Stimulated activated CD4-positive, alpha-beta T cell treated with anti-CD3 and anti-CD28 coated beads, Interleukin-4, amount 100 ng/mL, for 48 hours (primary cell): ENCODE results near the gene FLII.
"Not testable (repeated sequence)": the region's sequence is repeated elsewhere in the genome, so short reads cannot be mapped to it uniquely, and the experiment has no call there.

Experiments used
- DNase-seq, 2 donors: peaks; one replicate each; pipeline ENCODE4 v3.0.0-alpha.2; 2020; ENCODE audit warnings: low read depth in 2 of 2

The FLII gene

DNA sequence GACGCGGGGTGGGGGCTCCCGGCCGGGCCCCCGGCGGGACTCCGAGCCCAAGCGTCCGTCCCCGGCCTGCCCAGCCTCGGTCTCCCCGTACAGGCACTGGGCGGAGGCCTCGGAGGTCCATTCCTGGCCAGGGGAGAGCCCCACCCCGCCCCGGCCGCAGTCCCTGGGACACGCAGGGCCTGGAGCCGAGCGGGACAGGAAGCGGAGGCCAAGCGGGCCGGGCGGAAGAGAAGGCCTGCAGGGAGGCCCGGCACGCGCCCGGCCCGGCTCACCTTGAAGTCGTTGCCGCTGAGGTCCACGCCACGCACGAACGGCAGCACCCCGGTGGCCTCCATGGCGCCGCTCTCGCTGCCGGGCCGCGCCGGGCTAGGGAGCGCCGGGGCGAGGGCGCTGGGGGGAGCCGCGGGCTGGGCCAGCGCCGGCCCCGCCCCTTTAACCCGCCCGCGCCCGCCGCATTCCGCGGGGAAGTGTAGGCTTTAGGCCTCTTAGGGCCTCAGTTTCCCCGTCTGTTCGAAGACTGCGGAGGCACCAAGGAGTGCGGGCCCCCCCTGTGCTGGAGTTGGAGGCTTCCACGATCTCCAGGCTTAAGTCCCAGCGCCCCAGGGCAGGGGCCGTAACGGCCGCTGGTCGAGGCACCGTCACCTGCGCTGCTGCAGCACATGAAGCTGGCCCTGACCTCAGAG, at the start of gene FLII:
Gene FLII, minus strand, starts transcription at position 383 of the 683 bp plus-strand sequence. Its CDS starts 48 bp downstream, at position 335.
- DNase-seq: peak; percentile 41

DNA sequence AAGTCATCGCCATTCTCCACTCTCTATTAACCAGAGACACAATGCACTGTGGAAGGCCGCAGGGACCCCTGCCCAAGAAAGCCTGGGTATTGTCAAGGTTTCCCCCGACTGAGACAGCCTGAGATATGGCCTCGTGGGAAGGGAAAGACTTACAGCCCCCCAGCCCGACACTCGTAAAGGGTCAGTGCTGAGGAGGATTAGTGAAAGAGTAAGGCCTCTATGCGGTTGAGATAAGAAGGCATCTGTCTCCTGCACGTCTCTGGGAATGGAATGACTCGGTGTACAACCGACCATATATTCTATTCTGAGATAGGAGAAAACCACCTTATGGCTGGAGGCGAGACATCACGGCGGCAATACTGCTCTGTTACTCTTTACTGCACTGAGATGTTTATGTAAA, 44.7 kb upstream of the FLII start:
- not testable (repeated sequence) for DNase-seq

DNA sequence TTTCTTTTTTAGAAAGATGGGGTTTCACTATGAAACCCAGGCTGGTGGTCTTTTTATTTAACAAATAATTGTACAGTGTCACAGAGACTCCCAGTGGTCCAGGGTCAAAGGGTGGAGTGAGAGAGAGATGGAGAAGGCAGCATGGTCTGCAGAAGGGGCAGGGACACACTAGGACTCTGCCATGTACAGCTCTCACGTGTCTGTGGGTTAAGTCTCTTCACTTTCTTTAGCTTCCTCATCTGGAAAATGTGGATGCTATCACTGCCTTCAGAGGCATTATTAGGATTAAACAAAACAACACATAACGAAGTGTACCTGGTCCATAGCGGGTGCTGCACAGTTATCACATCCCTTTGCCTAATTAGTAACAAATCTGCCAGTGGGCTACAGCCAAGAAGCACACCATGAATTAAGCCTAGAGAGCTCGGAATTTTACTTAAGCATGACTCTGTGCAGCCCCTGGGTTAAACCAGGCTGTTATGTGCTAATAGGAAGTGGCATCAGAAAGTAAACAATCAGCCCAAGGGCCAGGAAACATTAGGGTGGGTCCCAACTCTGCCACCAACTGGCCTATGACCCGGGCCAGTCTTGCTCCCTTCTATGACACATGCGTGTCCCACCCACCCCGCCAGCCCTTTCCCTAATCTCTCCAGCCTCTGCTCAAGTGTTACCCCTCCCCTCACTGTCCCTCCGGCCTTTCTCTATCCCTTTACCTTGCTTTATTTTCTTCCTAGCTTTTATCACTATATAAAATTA, 42.4 kb upstream of the FLII start:
- DNase-seq: no peak

DNA sequence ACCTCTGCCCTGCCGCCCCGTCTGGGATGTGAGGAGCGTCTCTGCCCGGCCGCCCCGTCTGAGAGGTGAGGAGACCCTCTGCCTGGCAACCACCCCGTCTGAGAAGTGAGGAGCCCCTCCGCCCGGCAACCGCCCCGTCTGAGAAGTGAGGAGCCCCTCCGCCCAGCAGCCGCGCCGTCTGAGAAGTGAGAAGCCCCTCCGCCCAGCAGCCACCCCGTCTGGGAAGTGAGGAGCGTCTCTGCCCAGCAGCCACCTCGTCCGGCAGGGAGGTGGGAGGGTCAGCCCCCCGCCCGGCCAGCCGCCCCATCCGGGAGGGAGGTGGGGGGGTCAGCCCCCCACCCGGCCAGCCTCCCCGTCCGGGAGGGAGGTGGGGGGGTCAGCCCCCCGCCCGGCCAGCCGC, 39.5 kb upstream of the FLII start:
- not testable (repeated sequence) for DNase-seq

DNA sequence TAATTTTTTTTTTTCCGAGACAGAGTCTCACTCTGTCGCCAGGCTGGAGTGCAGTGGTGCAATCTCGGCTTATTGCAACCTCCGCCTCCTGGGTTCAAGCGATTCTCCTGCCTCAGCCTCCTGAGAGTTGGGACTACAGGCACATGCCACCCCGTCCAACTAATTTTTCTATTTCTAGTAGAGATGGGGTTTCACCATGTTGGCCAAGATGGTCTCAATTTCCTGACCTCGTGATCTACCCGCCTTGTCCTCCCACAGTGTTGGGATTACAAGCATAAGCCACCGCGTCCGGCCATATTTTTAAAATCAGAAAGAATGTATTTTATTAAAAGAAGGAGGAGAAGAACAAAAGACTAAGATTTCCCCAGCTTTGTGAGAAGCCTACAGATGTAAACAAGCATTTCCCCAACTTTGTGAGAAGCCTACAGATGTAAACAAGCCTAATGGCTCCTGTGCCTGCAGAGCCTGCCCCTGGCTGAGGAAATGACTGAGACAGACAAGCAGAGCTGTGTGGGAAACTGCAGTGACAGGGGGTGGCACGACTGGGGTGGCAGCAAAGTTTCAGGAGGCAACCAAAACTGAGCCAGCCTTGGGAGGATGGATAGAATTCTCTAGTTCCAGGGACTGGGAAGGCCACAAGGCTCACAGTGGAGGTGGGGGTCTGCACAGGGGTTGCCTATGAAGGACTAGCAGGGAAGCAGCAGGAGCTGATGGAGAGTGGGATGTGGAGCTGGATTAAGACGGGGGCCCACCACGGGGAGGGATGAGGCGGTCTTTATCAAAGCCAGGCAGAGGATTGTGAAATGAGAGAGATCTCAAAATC, 33.4 kb upstream of the FLII start:
- DNase-seq: no peak

DNA sequence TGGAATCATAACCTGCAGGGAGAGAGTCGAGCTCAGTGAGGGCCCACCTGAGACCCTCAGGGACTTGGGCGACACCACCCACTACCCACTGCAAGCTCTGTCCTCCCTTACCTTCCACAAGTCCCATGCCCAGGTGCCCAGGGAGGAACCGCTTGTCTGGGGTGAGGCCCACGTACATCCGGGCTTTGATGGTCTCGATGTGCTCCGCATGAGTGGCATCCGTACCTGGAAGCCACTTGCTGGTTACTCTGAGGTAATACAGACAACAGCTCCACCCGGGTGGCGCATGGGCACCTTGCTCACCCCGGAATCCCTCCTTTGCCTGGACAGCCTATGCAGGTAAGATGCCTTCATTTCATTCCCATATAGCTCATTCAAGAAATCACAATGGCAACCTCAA, 26.8 kb upstream of the FLII start:
- DNase-seq: no peak

DNA sequence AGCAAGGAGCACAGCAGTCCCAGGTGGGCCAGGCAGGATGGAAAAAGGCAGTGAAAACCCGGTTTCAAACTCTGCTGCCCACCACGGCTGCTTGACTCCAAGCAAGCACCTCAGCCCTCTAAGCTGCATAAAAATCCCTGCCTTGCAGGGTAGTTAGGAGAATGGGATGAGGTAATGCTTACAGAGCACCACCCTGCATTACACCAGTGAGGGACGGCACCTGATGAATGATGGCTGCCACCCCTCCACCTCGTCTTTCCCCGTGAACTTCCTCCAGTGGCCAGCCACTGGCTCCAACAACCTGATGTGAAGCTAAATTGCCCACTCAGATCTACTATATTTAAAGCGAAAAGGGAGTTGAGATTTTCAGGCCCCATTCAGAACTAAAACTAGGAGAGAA, 23.2 kb upstream of the FLII start:
- no peak for DNase-seq

DNA sequence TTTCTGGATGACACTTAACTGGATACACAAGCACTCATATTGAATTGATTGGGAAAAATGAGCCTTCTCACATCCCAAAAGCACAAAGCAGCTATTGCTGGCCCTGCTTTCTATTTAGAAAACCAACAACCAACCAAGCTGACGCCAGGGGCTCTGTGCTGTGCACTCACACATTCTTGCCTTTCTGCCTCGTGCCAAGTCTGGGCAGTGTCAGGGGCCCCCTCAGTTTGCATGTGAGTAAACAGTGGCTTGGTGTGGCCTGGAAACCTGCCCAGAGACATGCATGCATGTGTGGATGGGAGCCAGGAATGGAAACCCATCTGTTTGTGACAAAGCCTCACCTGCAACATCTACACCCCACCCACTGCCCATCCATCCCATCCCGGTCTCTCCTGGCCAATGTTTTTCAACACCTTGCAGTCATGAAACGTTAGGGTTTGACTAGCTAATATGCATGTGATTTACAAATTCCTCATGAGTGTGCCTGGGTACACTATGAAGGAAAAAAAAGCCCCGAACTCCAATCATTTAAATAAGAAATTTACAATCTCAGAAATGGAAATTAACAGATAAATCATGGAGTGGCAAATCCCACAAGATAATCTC, 22.3 kb upstream of the FLII start:
- DNase-seq: no peak

DNA sequence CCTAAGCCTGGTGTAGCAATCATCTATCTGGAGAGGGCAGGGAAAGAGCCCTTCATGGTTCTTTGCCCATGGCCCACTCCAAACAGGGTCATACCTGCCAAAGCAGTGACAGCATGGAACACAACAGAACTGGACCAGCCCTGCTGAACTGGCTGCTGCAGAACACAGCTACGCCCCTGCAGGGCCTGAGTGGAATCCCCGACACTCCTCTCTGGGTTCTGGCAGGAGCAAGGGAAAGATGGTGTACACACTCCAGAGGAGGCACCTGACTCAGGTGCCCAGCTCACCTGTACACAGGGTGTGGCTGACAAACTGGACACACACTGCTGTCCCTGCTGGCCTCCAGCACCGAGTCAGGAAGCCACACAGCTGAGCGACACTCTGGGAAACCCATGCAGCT, 21.7 kb upstream of the FLII start:
- no peak for DNase-seq

DNA sequence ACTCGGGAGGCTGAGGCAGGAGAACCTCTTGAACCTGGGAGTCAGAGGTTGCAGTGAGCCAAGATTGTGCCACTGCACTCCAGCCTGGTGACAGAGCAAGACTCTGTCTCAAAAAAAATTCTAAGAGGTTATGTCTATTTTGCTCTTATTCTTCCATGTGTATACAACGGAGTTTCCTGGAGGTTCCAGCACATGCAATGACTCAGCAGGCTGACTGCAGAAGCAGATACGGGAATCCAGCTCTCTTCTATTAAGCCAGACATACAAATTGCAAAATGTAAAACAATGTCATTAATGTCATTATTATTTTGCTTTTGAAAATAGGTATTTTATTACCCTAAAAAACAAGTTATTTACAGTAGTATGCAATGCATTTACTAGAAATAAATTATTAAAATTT, 20.3 kb upstream of the FLII start:
- DNase-seq: no peak

DNA sequence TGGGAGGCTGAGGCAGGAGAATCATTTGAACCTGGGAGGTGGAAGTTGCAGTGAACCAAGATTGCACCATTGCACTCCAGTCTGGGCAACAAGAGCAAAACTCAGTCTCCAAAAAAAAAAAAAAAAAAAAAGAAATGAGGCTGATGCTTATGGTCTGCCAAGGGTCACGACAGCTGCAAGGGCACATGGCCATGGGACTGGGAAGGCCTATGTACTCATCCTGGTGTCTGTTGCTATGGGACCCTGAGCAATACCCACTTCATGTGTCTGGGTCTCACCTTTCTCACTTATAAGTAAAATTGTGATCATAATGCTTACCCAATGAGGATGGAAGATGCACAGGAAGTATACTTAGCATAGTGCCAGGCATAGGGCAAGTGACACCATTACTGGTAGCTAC, 18.5 kb upstream of the FLII start:
- no peak for DNase-seq

DNA sequence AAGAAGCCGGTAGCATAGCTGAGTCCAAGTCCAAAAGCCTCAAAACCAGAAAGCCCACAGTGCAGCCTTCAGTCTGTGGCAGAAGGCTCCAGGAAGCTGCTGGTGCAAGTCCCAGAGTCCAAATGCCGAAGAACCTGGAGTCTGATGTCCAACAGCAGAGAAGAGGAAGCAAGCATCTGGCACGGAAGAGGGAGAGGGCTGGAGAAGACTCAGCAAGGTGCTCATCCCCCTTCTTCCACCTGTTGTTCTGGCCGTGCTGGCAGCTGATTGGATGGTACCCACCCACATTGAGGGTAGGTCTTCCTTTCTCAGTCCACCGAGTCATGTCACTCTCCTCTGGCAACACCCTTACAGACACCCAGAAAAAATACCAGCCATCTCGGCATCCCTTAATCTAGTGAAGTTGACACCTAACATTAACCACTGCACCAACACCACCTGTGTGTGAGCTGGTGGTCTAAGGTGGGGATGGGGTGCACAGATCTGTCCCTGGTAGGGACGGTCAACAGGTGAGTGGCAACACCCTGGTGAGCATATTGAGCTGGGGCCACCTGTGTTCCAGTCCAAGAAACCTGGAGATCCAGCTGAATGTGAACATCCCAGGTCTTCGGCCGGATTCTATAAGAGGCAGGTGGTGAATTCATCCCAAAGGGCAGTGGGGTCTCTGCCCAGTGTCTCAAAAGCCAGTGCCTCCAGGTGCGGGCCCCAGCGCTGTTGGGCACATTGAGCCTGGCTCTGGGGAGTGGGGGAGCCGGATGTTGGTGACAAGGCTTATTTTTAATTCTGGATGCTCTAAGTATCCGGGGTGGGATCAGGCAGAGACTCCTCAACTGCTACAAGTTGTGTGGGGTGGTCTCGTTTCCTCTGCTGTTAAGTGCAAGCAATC, 11.8 kb upstream of the FLII start:
- no peak for DNase-seq

DNA sequence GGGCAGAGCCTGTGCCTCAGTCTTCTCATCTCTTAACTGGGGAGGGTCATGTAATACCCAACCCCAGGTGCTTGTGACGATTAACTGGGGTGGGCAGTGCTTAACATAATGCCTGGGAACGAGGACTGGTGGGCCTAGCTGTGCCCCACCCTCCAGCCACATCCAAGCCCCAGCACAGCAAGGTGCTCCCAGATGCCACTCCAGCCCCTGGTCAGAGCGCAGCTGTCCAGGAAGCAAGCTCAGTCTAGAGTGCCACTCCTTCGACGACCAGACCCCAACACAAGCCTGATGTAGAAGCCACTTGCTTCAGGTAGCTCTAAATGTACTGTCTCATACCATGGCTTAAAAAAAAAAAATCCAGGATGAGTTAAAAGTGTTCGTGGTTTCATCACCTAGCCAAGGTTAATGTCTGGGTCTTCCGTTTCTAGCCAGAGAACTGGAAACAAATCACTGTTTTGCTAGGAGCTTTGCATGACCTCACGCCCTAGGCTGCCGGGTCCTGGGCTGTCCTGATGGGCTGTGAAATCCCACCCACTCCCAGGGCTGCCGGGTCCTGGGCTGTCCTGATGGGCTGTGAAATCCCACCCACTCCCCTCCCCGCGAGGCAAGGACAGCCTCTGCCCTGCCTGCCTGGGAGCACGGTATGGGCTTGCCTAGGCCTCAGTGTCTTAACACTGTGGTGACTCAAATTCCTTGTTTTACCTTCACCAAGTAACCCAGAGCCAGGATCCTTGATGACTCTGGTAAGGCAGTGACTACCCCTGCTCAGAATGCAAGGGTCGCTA, 9.6 kb upstream of the FLII start:
- DNase-seq: no peak

DNA sequence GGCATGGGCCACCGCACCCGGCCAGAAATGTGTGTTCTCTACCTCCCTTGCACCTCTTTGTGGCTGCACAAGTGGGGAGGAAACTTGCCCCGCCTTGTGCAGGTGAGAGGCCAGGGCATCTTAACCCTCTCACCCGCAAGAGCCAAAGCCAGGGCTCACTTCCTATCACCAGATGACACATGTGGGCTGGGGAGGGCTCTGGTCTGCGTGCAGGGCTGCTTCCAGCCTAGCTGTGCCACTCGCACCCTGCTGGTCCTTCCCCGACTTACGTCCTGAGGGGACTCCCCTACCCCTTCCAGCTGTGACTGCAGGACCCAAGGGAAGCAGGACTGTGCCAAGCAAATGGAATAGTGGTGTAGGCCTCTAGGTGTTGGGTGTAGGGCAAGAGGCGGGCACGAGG, 8.8 kb upstream of the FLII start:
- DNase-seq: no peak

DNA sequence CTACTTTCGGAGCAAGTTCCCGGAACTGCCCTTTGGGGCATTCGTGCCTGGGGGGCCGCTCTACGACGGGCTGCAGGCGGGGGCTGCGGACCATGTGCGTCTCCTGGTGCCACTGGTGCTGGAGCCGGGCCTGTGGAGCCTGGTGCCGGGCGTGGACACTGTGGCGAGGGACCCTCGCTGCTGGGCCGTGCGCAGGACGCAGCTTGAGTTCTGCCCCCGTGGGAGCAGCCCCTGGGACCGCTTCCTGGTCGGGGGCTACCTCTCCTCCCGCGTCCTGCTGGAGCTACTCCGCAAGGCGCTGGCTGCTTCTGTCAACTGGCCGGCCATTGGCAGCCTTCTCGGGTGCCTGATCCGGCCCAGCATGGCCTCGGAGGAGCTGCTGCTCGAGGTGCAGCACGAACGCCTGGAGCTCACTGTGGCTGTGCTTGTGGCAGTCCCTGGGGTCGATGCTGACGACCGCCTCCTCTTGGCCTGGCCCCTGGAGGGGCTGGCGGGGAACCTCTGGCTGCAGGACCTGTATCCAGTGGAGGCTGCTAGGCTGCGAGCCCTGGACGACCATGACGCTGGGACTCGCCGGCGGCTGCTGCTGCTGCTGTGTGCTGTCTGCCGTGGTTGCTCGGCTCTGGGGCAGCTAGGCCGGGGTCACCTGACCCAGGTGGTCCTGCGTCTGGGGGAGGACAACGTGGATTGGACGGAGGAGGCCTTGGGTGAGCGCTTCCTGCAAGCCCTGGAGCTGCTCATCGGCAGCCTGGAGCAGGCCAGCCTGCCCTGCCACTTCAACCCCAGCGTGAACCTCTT, 5.5 kb upstream of the FLII start:
- no peak for DNase-seq

DNA sequence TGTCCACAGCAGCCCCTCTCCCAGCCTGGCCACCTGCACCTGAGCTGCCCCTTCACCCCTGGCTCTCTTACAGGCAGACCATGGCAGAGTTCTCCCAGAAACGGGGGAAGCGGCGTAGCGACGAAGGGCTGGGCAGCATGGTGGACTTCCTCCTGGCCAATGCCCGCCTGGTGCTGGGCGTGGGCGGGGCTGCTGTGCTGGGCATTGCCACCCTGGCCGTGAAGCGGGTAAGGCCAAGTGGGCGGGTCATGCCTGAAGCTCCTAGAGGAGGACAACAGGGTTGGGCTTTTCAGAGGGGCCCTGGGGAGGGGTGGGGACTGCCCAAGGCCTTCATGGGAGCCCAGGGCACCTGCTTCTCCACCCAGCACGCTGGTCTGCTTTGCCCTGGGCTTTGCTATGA, 4.1 kb upstream of the FLII start:
- DNase-seq: no peak

DNA sequence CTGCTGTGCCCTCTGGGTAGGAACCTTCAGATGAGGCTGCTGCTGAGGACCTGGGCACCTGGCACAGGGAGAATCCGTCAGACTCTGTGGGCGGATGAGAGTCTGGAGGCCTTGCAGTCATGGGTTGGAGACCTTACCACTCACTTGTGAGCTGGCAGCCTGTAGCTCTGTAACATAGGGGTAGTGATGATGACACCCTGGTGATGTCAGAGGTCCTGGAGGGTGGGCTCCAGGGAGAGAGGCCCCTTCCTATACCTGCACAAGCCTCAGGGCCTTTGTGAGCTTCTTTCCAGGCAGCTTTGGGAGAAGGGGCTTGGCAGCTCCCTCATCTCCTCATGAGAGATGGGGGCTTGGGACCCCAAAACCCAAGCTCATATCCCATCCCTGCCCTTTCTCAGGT, 3.6 kb upstream of the FLII start:
- DNase-seq: no peak

DNA sequence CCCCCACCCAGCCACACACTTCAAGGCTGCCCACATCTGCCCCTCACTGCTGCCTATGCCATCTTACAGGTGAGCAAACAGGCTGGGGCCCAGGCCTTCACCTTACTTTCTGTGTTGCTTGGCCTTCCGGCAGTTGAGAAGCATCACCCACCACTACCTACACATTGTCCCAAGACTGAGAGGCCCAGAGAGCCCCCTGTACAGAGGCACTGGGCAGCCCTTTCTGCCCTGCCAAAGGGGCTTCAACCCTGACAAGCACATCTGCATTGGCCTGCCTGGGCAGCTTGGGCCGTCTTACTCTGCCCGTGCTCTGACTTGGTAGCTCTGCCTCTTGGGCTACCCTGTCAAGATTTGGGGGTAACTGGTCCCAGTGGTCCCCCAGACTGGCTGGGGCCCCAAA, 3.1 kb upstream of the FLII start:
- DNase-seq: no peak

DNA sequence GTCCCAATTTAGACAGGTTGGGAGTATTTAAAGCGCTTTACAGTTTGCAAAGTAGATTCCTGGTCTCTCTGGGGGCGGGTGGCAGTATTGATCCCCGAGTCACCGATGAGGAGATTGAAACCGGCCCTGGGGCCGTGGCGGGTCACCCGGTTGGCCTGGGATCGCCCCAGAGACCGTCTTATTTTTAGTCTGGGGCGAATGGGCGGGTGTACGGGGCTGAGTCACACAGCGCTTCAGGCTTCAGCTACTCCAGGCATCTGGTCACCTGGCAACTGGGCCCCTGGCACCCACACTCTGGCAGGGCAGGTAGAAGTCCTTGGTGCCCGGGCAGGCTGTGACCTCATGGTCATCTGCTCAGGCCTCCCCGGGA, 2.6 kb upstream of the FLII start:
- peak in 1 of 2 donors; percentile 32 for DNase-seq
